HepG2 (cell line): ENCODE measurements around the gene NCBP1. TPM values are rescaled to one million over a fixed set of nuclear protein-coding genes. Genes with fewer than 3 reads are reported as not detected.

Experiments used
- ARNT2 ChIP-seq: sonication (generic); formaldehyde crosslinking; IDR thresholded peaks from 2 replicates; pipeline ENCODE4 v1.8.0; 2022; ENCODE audit warnings: mild to moderate bottlenecking, low read depth, missing genetic modification reagents, moderate library complexity
- CBX1 ChIP-seq: IDR thresholded peaks from one replicate; pipeline ENCODE4 v1.6.1; 2016; ENCODE audit warnings: antibody characterized with exemption, low read depth
- CREB1 ChIP-seq, 2 experiments: fragments of 450-650 bp in 1 of 2; IDR thresholded peaks; 2 replicates each; pipeline ENCODE4 v1.6.1; 2016 to 2017; ENCODE audit warnings: control low read depth in 1 of 2, mild to moderate bottlenecking in 1 of 2, missing compliant biosample characterization in 1 of 2, missing genetic modification characterization in 1 of 2
- JDP2 ChIP-seq: sonication (generic); formaldehyde crosslinking; IDR thresholded peaks from 2 replicates; pipeline ENCODE4 v1.8.1; 2022; ENCODE audit warnings: missing genetic modification reagents, borderline replicate concordance
- KLF12 ChIP-seq: sonication (generic); formaldehyde crosslinking; IDR thresholded peaks from 2 replicates; pipeline ENCODE4 v1.4.0; 2020; ENCODE audit warnings: missing genetic modification reagents, borderline replicate concordance
- MYC ChIP-seq: sonication (generic); formaldehyde crosslinking; IDR thresholded peaks from 2 replicates; pipeline ENCODE4 v1.9.0; 2021; ENCODE audit warnings: missing genetic modification reagents, borderline replicate concordance
- MZF1 ChIP-seq: sonication (generic); formaldehyde crosslinking; IDR thresholded peaks from 2 replicates; pipeline ENCODE4 v1.8.1; 2023; ENCODE audit warnings: mild to moderate bottlenecking, missing genetic modification reagents, borderline replicate concordance
- NBN ChIP-seq: fragments of 450-650 bp; conservative IDR thresholded peaks from 2 replicates; pipeline ENCODE4 v1.6.1; 2017
- NR1H2 ChIP-seq: sonication (generic); formaldehyde crosslinking; IDR thresholded peaks from 2 replicates; pipeline ENCODE4 v1.8.1; 2022; ENCODE audit warnings: low read depth, missing genetic modification reagents, borderline replicate concordance
- RNF2 ChIP-seq: fragments of 450-650 bp; conservative IDR thresholded peaks from 2 replicates; pipeline ENCODE4 v1.6.1; 2016; ENCODE audit warnings: low read depth
- TARDBP ChIP-seq: sonication (generic); formaldehyde crosslinking; IDR thresholded peaks from 2 replicates; pipeline ENCODE4 v1.8.0; 2022; ENCODE audit warnings: mild to moderate bottlenecking, missing genetic modification reagents
- ZFAT ChIP-seq: sonication (generic); formaldehyde crosslinking; conservative IDR thresholded peaks from 2 replicates; pipeline ENCODE4 v1.8.1; 2023; ENCODE audit warnings: missing genetic modification reagents, inconsistent platforms
- ZFY ChIP-seq: sonication (generic); formaldehyde crosslinking; IDR thresholded peaks from 2 replicates; pipeline ENCODE4 v1.4.0; 2020; ENCODE audit warnings: missing genetic modification reagents
- ZNF296 ChIP-seq: sonication (generic); formaldehyde crosslinking; conservative IDR thresholded peaks from 2 replicates; pipeline ENCODE4 v1.5.0; 2020; ENCODE audit warnings: mild to moderate bottlenecking, missing genetic modification reagents
- ZNF672 ChIP-seq: sonication (generic); formaldehyde crosslinking; IDR thresholded peaks from 2 replicates; pipeline ENCODE4 v1.8.1; 2022; ENCODE audit warnings: missing genetic modification reagents
- ZNF674 ChIP-seq: sonication (generic); formaldehyde crosslinking; IDR thresholded peaks from 2 replicates; pipeline ENCODE4 v1.5.0; 2020; ENCODE audit warnings: low read depth, mild to moderate bottlenecking, missing genetic modification reagents
- polyA plus RNA-seq, 8 experiments: library from polyadenylated mRNA; depleted of rRNA in 3 of 8; stranded (reverse) in 7 of 8; unstranded in 1 of 8; fragments of >200 nt; fragmentation: Illumina TruSeq in 4 of 8; extraction: Trizol in 4 of 8; gene quantifications; 2 replicates each; pipeline versions ENCODE4 v1.2.1 to v1.2.3, GENCODE V29; 2011 to 2016; ENCODE audit warnings: low read depth in 4 of 8, missing spikeins in 1 of 8, mixed read lengths in 1 of 8; ENCODE audit not compliant: insufficient read depth in 1 of 8
- total RNA-seq, 5 experiments: library from RNA; depleted of rRNA; stranded (reverse); fragments of >200 nt; fragmentation: Illumina TruSeq; extraction: Trizol; gene quantifications; 2 replicates each; pipeline ENCODE4 v1.2.3, GENCODE V29; 2016; ENCODE audit warnings: low read depth in 1 of 5
- TF ChIP-seq, protein P1 (sequence below): sonication (generic); formaldehyde crosslinking; IDR thresholded peaks from 2 replicates; pipeline ENCODE4 v1.4.0; 2020; ENCODE audit warnings: mild to moderate bottlenecking, missing genetic modification reagents
- TF ChIP-seq, protein P2 (sequence below): sonication (generic); formaldehyde crosslinking; IDR thresholded peaks from 2 replicates; pipeline ENCODE4 v1.5.1; 2020; ENCODE audit warnings: missing genetic modification reagents, mild to moderate bottlenecking, borderline replicate concordance
- TF ChIP-seq, protein P3 (sequence below): sonication (generic); IDR thresholded peaks from 2 replicates; pipeline ENCODE4 v1.6.1; 2016; ENCODE audit warnings: low read depth, borderline replicate concordance
- TF ChIP-seq, protein P4 (sequence below): sonication (generic); formaldehyde crosslinking; IDR thresholded peaks from 2 replicates; pipeline ENCODE4 v1.9.0; 2021; ENCODE audit warnings: missing genetic modification reagents, mild to moderate bottlenecking, borderline replicate concordance
- TF ChIP-seq, protein P5 (sequence below): sonication (generic); formaldehyde crosslinking; conservative IDR thresholded peaks from 2 replicates; pipeline ENCODE4 v1.8.0; 2022; ENCODE audit warnings: mild to moderate bottlenecking, moderate library complexity, missing genetic modification reagents

The NCBP1 gene
- total and polyA plus RNA-seq, 2 of the 13 experiments (the other 11 are each of a cell fraction or from before 2014, with no cell fraction given): 13.3 to 40.2 TPM

DNA sequence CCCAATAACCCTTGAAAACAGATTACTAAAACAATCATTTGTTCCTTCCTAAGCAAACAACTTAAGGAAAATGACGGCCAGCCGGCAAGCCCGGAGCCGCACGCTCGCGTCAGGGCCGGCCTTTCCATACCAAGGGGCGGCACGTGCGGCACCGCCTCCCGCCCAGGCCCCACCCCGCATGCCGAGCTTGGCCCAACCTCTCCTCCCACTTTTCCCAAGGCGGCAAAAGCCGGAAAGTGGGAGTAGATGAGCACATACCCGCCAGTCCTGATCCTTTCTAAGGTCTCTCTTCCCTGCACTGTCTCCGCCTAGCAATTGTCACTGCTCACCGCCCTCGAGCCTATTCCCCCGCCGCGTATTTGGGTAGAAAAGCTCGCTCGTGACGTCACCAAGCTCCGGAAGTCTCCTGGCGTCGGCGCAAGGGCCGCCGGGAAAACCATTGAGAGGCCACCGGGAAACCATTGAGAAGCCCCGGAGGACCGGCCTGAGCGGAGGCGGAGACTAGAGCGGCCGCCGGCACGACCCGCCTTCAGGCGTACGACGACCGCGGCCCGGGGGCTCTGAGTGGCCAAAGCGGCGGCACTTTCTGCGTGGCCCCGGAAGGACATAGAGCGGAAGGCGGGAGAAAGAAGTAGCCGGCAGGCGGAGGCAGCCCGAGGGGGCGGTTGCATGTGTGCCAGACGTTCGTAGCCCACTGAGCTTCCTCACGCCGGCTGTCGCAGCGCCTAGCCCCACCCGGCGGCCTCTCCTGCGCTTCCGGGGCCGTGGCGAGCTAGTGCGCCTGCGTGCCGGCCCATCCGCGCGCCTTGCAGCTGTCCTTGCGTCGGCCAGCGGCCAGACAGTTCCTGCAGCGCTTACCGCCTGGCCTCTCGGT is at the start of gene NCBP1, which contains the start of gene TSTD2 (continued):
- TF ChIP-seq, protein P1, sequence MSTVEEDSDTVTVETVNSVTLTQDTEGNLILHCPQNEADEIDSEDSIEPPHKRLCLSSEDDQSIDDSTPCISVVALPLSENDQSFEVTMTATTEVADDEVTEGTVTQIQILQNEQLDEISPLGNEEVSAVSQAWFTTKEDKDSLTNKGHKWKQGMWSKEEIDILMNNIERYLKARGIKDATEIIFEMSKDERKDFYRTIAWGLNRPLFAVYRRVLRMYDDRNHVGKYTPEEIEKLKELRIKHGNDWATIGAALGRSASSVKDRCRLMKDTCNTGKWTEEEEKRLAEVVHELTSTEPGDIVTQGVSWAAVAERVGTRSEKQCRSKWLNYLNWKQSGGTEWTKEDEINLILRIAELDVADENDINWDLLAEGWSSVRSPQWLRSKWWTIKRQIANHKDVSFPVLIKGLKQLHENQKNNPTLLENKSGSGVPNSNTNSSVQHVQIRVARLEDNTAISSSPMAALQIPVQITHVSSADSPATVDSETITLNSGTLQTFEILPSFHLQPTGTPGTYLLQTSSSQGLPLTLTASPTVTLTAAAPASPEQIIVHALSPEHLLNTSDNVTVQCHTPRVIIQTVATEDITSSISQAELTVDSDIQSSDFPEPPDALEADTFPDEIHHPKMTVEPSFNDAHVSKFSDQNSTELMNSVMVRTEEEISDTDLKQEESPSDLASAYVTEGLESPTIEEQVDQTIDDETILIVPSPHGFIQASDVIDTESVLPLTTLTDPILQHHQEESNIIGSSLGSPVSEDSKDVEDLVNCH (CRISPR knock-in tag): peak; percentile 37; the same call in 1 of the 2 replicates
- no peak for TF ChIP-seq CBX1
- TF ChIP-seq, protein P2, sequence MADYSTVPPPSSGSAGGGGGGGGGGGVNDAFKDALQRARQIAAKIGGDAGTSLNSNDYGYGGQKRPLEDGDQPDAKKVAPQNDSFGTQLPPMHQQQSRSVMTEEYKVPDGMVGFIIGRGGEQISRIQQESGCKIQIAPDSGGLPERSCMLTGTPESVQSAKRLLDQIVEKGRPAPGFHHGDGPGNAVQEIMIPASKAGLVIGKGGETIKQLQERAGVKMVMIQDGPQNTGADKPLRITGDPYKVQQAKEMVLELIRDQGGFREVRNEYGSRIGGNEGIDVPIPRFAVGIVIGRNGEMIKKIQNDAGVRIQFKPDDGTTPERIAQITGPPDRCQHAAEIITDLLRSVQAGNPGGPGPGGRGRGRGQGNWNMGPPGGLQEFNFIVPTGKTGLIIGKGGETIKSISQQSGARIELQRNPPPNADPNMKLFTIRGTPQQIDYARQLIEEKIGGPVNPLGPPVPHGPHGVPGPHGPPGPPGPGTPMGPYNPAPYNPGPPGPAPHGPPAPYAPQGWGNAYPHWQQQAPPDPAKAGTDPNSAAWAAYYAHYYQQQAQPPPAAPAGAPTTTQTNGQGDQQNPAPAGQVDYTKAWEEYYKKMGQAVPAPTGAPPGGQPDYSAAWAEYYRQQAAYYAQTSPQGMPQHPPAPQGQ (CRISPR knock-in tag): no peak
- TF ChIP-seq KLF12 (CRISPR knock-in tag): peak; percentile 77; the same call in 1 of the 2 replicates
- TF ChIP-seq RNF2: peak; percentile 85
- TF ChIP-seq, protein P3, sequence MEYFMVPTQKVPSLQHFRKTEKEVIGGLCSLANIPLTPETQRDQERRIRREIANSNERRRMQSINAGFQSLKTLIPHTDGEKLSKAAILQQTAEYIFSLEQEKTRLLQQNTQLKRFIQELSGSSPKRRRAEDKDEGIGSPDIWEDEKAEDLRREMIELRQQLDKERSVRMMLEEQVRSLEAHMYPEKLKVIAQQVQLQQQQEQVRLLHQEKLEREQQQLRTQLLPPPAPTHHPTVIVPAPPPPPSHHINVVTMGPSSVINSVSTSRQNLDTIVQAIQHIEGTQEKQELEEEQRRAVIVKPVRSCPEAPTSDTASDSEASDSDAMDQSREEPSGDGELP: peak; percentile 77; the same call in 1 of the 2 replicates
- TF ChIP-seq NBN: no peak
- TF ChIP-seq ARNT2 (CRISPR knock-in tag): peak; percentile 70; the same call in 1 of the 2 replicates
- 0 out of 2 replicates have a peak, but pooled peaks have one; percentile 19 for TF ChIP-seq ZFAT (CRISPR knock-in tag)
- TF ChIP-seq, protein P4, sequence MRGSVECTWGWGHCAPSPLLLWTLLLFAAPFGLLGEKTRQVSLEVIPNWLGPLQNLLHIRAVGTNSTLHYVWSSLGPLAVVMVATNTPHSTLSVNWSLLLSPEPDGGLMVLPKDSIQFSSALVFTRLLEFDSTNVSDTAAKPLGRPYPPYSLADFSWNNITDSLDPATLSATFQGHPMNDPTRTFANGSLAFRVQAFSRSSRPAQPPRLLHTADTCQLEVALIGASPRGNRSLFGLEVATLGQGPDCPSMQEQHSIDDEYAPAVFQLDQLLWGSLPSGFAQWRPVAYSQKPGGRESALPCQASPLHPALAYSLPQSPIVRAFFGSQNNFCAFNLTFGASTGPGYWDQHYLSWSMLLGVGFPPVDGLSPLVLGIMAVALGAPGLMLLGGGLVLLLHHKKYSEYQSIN: no peak
- TF ChIP-seq JDP2 (CRISPR knock-in tag): no peak
- TF ChIP-seq NR1H2 (CRISPR knock-in tag): no peak
- TF ChIP-seq, protein P5, sequence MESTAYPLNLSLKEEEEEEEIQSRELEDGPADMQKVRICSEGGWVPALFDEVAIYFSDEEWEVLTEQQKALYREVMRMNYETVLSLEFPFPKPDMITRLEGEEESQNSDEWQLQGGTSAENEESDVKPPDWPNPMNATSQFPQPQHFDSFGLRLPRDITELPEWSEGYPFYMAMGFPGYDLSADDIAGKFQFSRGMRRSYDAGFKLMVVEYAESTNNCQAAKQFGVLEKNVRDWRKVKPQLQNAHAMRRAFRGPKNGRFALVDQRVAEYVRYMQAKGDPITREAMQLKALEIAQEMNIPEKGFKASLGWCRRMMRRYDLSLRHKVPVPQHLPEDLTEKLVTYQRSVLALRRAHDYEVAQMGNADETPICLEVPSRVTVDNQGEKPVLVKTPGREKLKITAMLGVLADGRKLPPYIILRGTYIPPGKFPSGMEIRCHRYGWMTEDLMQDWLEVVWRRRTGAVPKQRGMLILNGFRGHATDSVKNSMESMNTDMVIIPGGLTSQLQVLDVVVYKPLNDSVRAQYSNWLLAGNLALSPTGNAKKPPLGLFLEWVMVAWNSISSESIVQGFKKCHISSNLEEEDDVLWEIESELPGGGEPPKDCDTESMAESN: peak; percentile 87; the same call in 1 of the 2 replicates
- TF ChIP-seq MZF1 (CRISPR knock-in tag): no peak
- peak; percentile 69 for TF ChIP-seq ZFY (CRISPR knock-in tag)
- TF ChIP-seq ZNF672 (CRISPR knock-in tag): no peak
- peak; percentile 55 for TF ChIP-seq TARDBP (CRISPR knock-in tag)
- TF ChIP-seq ZNF296 (CRISPR knock-in tag): no peak
- TF ChIP-seq MYC (CRISPR knock-in tag): peak; percentile 78
- TF ChIP-seq CREB1 (IDR thresholded peaks at IDR 0.05): peak; percentile 100
- TF ChIP-seq CREB1 (CRISPR knock-in tag; IDR thresholded peaks at IDR 0.05): peak; percentile 96
- TF ChIP-seq ZNF674 (CRISPR knock-in tag): no peak
